HEK293T (cell line): ENCODE data around the gene MYLK.

Experiments used
- ARNT ChIP-seq: fragments of 450-650 bp; IDR thresholded peaks from 2 replicates; pipeline ENCODE4 v1.6.1; 2017; ENCODE audit warnings: mild to moderate bottlenecking
- BHLHE40 ChIP-seq: fragments of 450-650 bp; IDR thresholded peaks from 2 replicates; pipeline ENCODE4 v1.6.1; 2016; ENCODE audit warnings: mild to moderate bottlenecking, moderate library complexity, borderline replicate concordance
- ELF4 ChIP-seq: fragments of 450-650 bp; IDR thresholded peaks from 2 replicates; pipeline ENCODE4 v1.6.1; 2017; ENCODE audit warnings: antibody characterized with exemption
- FOXA1 ChIP-seq: fragments of 450-650 bp; IDR thresholded peaks from 2 replicates; pipeline ENCODE4 v1.6.1; 2016; ENCODE audit warnings: mild to moderate bottlenecking
- FOXK2 ChIP-seq: fragments of 450-650 bp; IDR thresholded peaks from 2 replicates; pipeline ENCODE4 v1.6.1; 2016; ENCODE audit warnings: mild to moderate bottlenecking
- FOXM1 ChIP-seq: fragments of 450-650 bp; IDR thresholded peaks from 2 replicates; pipeline ENCODE4 v1.6.1; 2017; ENCODE audit warnings: mild to moderate bottlenecking, borderline replicate concordance
- HDGF ChIP-seq: fragments of 450-650 bp; IDR thresholded peaks from 2 replicates; pipeline ENCODE4 v1.6.1; 2017; ENCODE audit warnings: antibody characterized with exemption, borderline replicate concordance
- L3MBTL2 ChIP-seq: fragments of 450-650 bp; conservative IDR thresholded peaks from 2 replicates; pipeline ENCODE4 v1.6.1; 2016; ENCODE audit warnings: mild to moderate bottlenecking
- LEF1 ChIP-seq: fragments of 450-650 bp; IDR thresholded peaks from 2 replicates; pipeline ENCODE4 v1.6.1; 2017; ENCODE audit warnings: mild to moderate bottlenecking, borderline replicate concordance
- NFRKB ChIP-seq: fragments of 450-650 bp; IDR thresholded peaks from 2 replicates; pipeline ENCODE4 v1.6.1; 2016; ENCODE audit warnings: mild to moderate bottlenecking, moderate library complexity
- SP1 ChIP-seq: fragments of 450-650 bp; IDR thresholded peaks from 2 replicates; pipeline ENCODE4 v1.6.1; 2017
- SUZ12 ChIP-seq: fragments of 450-650 bp; IDR thresholded peaks from 2 replicates; pipeline ENCODE4 v1.6.1; 2016; ENCODE audit warnings: mild to moderate bottlenecking
- ZNF384 ChIP-seq: fragments of 450-650 bp; IDR thresholded peaks from 2 replicates; pipeline ENCODE4 v1.6.1; 2016
- TF ChIP-seq, protein P1 (sequence below): fragments of 450-650 bp; IDR thresholded peaks from 2 replicates; pipeline ENCODE4 v1.6.1; 2016

DNA sequence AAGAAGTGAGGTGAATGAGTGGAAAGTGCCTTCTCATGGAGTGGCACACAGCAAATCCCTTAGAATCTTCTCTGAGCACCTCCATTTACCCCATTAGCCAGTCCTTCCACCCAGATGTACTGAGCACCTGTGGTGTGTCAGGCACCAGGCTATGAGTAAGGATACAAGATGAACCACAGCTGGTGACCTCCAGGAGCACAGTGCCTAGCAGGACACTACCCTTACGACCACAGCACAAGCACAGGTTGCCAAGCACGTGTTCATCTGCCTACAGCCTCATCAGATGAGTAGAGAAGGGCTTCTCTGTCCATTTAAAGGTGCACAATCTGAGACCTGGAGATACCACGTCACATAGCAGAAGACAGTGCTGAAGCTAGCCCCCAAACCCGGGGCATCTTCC lies 6.2 kb downstream of the MYLK start:
- TF ChIP-seq SP1 (no peak), FOXA1 (no peak), ELF4 (no peak), ARNT (no peak), FOXM1 (no peak), BHLHE40 (no peak), SUZ12 (no peak), LEF1 (no peak), FOXK2 (no peak), NFRKB (no peak), HDGF (no peak), ZNF384 (no peak), L3MBTL2 (no peak)
- TF ChIP-seq, protein P1, sequence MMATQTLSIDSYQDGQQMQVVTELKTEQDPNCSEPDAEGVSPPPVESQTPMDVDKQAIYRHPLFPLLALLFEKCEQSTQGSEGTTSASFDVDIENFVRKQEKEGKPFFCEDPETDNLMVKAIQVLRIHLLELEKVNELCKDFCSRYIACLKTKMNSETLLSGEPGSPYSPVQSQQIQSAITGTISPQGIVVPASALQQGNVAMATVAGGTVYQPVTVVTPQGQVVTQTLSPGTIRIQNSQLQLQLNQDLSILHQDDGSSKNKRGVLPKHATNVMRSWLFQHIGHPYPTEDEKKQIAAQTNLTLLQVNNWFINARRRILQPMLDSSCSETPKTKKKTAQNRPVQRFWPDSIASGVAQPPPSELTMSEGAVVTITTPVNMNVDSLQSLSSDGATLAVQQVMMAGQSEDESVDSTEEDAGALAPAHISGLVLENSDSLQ, result no peak
